Germinal center (tissue), 1 donor: ENCODE results near the gene ZNF541.
"Not testable (repeated sequence)": the region's sequence is repeated elsewhere in the genome, so short reads cannot be mapped to it uniquely, and the experiment has no call there.

Experiments used
- DNase-seq: peaks from one replicate; pipeline ENCODE4 v3.0.0; 2012; ENCODE audit warnings: mixed read lengths, low spot score

Gene ZNF541

DNA sequence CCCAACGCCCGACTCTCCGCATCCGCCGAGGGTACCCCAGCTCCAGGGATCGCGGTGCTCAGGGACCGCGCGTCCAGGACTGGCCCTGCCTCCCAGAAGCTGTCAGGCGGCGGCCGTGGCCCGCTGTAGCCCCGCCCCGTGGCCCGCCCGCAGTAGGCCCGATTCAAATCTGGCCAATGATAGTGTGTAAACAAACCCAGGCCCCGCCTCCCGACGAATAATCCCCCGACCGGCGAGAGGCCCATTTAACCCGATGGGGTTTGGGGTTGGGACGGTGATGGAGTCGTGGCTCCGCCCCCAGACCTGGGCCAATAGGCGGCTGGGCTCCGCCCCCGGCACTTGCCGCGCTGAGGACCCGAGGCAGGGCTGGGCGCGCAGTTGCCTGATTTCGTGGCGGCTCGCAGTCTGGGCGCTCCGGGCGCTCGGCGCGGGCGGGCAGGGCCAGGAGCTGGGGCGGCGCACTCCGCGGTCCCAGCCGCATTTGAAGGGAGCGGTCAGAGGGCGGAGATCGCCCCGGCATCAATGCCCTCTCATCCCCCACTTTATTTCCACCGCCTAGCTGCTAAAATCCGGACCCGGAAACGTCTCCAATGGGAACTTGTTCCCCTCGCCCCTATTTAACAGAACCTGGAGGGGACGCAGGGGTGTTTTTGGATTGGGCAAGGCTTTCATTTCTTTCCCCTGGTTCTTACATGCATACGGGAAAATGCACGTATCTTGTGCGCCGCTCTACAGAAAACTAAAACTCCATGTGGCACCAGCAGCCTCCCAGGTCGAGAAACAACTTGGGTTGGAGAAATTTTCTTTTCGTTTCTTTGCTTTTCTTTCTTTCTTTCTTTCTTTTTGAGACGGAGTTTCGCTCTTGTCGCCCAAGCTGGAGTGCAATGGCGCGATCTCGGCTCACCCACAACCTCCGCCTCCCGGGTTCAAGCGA is 27.6 kb upstream of the ZNF541 start:
- peak; percentile 100 for DNase-seq

DNA sequence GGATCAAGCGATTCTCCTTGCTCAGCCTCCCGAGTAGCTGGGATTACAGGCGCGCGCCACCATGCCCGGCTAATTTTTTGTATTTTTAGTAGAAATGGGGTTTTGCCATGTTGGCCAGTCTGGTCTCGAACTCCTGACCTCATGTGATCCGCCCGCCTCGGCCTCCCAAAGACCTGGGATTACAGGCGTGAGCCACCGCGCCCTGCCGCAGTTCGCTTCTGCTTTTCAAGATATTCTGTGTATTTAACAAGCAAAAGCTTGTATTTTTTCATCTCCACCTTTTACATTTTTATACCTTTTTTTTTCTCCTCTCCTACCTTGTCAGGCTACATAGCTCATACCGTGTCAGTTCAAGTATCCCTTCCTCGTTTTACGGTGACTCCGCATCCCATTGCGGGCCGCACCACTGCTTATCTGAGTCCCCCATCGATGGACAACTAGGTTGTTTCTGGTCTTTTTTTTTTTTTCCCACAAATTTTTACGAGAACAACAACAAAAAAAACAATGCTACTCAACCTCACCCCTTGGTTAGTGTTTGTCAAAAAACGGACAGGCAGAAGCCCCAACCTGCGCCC is 26.8 kb upstream of the ZNF541 start:
- peak; percentile 30 for DNase-seq

DNA sequence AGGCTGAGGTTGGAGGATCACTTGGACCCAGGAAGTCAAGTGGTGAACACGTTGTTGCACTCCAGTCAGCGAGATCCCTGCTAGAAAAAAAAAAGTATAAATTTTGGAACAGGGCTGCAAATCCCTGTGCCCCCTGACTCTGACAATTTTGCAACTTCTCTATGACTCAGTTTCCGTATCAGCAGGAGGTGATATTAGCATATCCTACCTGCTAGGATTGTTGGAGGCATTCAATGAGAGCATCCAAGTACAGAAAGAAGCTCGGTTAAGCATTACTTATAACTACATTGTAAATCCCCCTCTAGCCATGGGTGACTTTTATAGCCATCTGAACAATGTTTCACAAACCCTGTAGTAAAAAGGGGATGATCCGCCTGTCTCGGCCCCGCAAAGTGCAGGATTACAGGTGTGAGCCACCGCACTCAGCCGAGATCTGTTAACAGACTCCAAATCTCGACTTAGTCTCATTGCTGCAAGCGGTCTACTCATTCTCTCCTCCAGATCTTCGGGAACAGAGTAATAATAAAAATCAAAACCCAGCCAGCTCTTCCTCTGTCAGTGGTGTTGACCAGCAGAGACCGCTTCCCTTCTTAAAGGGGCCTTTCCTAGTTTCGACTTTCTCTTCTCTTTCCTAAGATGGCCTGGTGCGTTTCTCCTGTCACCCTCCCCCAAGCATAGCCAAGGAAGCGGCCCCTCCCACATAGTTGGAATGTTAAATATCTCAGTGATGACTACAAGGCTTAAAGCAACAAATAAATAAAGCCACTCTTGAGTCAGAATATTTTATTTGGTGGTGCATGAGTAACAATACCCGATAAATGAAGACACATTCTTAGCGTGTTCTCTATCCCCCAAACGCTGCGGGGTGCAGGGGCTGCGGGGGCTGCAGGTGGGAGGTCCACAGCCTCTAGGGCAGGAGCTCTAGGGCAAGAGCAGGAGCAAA is 25.7 kb upstream of the ZNF541 start:
- DNase-seq = no peak

DNA sequence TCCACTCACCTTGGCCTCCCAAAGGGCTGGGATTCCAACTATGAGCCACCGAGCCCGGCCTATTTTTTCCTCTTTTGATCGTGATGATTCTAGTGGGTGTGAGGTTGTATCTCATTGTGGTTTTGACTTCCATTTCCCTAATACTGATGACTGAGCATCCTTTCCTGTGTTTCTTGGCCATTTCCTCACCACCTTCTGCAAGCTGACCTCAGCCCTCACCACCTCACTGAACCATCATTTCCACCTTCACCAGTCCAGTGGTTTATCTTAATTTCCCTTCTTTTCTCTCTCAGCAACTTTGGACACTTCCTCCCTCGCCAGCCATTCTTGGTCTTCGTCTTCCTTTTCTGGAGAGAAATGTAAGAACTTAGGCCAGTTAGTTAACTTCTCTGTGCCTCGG is 23.0 kb upstream of the ZNF541 start:
- no peak for DNase-seq

DNA sequence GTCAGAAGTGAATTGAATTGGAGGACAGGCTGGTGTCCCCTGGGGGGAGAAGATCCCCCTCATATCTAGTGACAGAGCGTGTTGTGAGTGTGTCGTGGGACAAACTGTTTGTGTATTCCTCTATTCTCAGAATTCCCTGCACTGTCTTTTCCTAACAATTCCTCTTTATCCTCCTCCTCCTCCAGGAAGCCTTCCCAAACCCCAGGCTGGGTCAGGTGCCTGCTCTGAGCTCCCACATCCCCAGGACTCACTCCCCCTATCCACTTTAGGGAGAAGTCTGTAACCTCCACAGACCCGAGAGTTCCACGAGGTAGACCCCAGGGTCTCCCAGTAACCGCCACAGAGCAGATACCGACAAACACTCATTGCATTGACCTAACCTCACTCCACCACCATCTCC is 20.9 kb upstream of the ZNF541 start:
- no peak for DNase-seq

DNA sequence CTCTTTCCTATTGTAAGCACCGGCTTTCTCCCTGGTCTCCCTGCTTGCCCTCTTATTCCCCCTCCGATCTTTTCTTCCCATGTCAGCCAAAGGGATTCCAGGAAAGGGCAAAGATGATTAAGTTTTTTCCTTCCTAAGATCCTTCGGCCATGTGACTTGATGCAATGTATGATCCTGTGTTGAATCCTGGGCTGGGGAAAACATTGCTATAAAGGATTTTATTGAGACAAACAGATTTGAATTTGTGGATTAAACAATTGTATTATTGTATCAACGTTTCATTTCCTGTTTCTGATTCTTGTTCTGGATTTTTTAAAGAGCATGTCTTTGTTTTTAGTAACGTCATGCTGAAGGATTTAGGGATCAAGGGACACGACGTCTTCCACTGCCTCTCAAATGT is 16.9 kb upstream of the ZNF541 start:
- no peak for DNase-seq

DNA sequence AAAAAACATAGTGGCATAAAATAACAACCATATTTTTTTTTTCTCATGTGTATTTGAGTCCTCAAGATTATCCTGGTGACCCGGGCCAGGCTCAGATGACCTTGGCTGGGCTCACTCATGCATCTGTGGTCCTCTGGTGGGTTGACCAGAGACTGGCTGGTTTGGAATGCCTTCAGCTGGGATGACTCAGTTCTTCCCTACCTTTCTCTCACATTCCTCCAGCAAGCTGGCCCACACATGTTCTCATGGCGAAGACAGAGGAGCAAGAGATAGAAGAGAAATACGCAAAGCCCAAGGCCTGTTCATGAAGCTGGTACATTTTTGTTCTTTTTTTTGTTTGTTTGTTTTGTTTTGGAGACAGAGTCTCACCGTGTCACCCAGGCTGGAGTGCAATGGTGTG is 14.3 kb upstream of the ZNF541 start:
- no peak for DNase-seq

DNA sequence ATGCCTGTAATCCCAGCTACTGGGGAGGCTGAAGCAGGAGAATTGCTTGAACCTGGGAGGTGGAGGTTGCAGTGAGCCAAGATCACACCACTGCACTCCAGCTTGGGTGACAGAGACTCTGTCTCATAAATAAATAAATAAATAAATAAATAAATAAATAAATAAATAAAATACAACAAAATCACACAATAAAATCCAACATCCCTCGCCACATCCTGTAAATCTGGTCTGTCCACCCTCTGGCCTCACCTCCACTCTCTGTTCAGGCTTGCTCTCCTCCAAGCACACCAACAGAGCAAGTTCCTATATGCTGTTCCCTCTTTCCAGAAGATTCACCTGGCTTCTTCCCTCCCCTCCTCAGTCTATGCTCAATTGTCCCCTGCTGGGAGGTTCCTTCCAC is 10.2 kb upstream of the ZNF541 start:
- not testable (repeated sequence) for DNase-seq

DNA sequence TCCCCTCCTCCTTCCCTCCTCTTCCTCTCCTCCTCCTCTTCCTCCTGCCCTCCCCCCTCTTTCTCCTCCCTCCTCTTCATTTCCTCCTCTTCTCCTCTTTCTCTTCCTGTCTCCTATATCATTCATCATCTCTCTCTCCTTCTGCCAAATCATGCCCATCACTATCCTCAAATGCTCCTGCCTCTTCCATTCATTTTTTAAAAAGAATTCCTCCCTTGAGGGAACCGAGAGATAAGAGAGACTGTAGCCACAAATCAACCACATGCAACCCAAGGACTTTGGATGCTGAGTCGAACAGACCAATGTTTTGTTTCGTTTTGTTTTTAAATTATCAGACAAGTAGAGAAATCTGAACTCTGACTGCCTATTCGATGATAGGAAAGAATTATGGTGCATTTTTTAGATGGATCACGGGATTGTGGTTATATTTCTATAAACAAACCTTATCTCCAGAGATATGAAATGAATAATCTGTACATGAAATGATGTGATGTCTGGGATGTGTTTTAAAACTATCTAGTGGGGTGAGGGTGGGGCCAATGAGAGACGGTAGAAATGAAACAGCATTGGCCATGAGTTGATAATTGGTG is 9.5 kb upstream of the ZNF541 start:
- DNase-seq = no peak

DNA sequence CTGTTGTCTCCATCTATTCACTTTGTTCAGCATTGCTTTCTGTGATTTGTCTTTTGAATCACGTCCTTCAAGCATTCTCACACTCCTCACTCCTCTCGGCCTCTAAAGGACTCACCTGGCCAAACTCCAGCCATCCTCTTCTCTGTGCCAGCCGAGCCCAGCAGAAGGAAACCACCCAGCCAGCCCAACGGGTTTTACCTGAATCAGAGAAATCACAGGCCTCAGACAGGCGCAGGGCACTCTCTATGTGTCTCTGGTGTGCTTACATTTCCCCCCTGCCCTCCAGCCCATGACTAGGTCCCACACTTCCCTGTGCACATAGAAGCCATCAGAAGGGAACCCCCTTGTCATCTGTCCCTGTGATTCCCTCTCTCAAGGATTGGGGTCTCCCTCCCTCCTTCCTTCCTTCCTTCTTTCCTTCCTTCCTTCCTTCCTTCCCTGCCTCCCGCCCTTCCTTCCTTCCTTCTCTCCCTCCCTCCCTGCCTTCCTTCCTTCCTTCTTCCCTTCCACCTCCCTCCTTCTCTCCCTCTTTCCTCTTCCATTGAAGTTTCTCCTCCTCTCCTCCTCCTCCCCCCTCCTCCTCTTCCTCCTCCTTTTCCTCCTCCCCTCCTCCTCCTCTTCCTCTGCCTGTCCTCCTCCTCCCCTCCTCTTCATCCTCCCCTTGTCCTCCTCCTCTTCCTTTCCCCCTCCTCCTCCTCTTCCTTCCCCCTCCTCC is 8.8 kb upstream of the ZNF541 start:
- DNase-seq = no peak

DNA sequence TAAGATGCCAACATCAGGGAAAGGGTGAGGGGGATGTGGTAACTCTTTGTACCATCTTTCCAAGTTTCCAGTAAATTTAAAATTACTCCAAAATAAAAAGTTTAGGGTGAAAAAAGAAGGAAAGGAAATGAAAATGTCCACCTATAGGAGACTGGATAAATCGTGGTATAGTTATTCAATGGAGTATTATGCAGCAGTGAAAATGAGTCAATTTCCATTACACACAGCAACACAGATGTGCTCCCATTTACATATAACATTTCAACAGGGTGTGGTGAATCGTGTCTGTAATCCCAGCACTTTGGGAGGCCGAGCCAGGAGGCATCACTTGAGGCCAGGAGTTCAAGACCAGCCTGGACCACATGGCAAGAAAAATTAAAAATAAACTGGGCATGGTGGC is 7.4 kb upstream of the ZNF541 start:
- no peak for DNase-seq

DNA sequence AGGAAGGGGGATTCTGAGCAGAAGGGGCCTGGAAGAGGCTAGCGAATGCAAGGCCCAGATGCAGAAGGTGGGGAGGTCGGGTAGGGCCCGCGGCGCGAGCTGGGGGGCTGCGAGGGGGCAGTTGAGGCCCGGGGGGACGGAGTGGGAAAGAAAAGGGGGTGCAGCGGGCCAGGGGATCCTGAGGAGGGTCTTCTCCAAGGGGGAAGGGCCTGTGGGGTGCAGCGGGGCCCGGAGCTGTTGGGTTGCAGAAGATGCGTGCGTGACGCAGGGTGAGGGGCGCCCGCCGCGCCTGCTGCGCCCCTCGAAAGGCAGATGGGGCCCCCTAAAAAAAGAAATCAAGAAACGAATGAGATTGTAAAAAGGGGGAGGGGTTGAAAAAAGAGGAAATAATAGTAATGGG is 313 bp downstream of the ZNF541 start:
- DNase-seq = no peak

DNA sequence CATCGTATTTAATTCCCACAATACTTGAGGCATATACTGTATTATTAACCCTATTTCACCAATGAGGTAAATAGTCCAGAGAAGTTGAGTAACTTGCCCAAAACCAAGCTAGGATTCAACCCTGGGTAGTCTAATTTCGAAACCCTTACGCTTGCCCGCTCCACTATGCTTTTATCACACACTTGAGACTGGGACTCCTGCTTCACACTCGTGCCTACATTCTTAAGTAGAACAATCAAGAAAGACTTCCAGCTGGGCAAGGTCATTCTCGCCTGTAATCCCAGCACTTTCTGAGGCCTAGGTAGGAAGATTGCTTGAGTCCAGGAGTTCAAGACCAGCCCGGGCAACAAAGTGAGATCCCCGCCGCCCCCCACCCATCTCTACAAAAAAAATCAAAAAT is 3.6 kb downstream of the ZNF541 start:
- DNase-seq = no peak

DNA sequence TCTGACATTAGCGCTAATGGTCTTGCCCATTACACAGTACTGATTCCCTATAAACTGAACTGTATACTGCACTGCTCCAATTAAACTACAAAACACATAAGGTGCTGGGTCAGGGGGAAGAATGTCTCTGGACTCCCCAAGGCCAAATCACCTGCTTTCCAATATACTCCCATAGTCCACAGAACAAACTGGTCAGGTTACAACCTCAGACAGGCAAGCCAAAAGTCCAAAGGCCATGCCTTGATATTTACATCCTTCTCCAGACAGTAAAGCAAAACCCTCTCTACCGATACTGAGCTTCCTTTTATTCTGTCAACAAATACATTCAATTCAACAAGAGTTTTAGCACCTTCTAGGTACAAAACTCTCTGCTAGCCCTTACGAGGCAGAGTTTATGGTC is 8.9 kb downstream of the ZNF541 start:
- DNase-seq = no peak

DNA sequence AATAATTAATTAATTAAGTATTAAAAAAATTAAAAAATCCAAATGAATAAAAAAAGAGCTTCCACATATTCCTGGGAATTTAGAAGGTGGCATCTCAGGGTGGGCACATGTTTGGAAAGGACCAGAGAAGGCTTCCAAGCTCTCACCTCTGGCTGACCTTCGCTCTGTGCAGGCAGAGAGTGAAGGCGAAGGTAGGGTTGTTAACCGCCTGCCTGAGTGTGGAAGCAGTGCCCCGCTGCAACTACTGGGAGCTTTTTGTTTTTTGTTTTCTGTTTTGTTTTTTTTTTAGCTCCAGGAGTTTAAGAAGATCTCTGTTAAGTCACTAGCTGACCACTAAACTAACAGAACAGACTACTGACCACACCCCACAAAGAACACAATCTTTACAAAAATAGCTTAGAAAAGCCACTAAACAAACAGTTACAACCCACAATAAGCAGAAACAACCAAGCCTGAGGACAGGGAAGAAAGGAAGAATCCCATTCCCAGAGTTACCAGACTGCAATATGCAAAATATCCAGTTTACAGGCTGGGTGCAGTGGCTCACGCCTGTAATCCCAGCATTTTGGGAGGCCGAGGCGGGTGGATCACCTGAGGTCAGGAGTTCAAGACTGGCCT is 11.4 kb downstream of the ZNF541 start:
- DNase-seq = no peak

DNA sequence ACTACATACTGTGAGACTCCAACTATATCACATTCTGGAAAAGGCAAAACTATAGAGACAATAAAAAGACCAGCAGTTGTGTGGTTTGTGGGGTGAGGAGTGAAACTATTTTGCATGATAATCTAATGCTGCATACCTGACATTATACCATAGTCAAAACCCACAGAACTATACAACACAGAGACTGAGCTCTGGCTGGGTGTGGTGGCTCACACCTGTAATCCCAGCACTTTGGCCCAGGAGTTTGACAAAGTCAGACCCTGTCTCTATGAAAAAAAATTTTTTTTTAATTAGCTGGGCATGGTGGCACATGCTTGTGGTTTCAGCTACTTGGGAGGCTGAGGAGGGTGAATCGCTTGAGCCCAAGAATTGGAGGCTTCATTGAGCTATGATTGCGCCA is 11.9 kb downstream of the ZNF541 start:
- no peak for DNase-seq

DNA sequence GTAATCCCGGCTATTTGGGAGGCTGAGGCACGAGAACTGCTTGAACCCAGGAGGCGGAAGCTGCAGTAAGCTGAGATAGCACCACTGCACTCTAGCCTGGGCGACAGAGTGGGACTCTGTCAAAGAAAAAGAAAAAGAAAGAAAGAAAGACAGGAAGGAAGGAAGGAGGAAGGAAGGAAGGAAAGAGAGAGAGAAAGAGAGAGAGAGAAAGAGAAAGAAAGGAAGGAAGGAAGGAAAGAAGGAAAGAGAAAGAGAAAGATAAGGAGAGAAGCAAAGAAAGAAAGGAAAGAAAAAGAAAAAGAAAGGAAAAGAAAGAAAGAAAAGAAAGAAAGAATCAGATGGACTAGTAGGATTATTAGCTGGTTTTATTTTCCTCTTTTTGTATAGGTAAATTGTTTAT is 22.8 kb downstream of the ZNF541 start:
- no peak for DNase-seq

DNA sequence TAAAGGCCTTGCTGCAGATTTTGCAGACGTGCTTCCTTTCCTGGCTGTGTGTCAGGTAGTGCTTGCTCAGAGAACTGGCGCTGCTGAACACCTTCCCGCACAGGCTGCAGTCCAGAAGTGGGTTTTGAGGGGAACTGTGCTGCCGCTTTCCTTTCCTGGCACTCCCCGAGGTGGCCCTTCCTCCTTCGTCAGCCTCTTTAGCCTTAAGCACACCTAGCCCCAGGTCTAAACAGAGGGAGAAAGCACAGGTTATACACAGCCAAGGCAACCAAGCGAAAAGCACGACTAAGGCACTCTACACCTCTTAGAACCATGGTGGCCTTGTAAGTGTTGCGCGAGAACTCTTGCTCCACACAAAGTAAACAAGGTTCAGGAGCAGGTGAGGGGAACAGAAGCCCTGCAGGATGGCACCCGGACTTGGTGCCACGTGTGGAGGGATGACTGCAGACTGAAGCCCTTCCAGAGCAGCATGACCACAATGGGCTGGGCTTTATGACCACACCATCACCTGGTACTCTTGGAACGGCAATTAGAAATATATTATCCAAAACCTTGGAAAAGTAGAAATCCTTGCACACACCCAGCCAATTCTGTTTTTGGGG is 23.6 kb downstream of the ZNF541 start:
- DNase-seq = no peak

DNA sequence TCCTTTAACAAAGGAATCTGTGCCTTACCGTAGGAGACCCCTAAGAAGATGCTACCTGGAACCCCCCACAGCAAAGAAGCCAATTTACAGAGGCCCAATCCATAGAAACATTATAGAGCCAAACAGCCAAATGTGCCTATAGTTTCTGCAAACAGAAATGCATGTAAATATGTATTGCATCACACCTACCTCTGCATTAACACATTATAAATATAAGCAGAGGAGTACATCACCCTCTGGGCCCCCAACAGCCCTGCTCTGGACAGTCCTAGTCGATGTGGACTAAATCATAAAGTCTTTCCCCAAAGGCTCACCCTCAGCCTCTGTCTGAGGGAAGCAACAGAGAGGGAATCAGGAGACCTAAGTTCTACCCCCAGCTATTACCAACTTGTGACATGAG is 25.7 kb downstream of the ZNF541 start:
- no peak for DNase-seq

DNA sequence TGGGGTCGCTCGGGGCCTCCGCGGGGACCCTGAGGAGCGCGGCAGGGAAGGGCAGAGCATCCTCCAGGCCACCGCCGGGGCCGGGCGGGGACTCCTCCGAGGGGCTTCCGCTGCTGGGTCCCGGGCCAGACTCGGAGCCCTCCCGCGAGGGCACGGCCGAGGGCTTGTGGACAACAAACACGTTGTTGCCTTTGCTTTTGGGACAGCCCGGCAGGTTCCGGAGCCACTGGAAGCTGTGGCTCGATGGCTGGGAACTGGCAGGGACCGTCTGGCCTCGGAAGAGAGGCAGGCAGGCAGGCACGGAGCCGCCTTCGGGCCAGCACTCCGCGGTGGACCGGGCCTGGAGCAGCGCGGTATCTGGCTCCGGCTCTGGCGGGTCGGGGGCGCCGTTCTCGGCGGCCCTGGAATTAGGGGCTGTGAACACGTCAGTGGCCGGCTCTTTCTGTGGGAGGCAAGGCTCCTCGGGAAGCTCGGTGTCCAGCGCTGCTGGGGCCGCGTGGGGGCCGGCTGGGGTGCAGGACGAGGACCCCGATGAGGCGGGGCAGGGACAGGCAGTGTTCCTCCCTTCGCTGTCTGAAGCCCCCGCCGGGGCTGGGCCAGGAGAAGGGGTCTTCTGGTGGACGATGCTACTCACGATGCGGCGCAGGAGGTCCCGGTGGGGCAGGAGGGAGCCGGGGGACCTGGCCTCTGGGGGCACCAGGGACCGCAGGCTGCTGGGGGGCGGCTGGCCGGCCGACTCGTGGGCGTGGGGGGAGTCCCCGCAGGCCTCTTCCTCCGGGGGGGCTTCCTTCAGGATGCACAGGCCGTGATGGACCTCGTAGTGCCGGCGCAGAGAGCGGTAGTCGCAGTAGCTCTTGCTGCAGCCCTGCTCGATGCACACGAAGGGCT is 27.6 kb downstream of the ZNF541 start:
- no peak for DNase-seq
